K562 (cell line): ENCODE data around the gene TTLL3. TPM values are rescaled to one million over a fixed set of nuclear protein-coding genes. Genes with fewer than 3 reads are reported as not detected.

Experiments
- DACH1 ChIP-seq: fragments of 450-650 bp; IDR thresholded peaks from 2 replicates; pipeline ENCODE4 v1.6.1; 2018; ENCODE audit not compliant: partially characterized antibody
- EP400 ChIP-seq: fragments of 450-650 bp; IDR thresholded peaks from 2 replicates; pipeline ENCODE4 v1.6.1; 2017; ENCODE audit warnings: antibody characterized with exemption, mild to moderate bottlenecking, moderate library complexity
- ESRRB ChIP-seq: fragments of 250-450 bp; sonication (Bioruptor Pico); IDR thresholded peaks from 2 replicates; pipeline ENCODE4 v1.5.0; 2020; ENCODE audit warnings: mild to moderate bottlenecking, moderate library complexity, borderline replicate concordance
- IFI16 ChIP-seq: fragments of 250-450 bp; sonication (Bioruptor Pico); IDR thresholded peaks from 2 replicates; pipeline ENCODE4 v2.1.2; 2022; ENCODE audit warnings: mild to moderate bottlenecking, inconsistent platforms
- JUND ChIP-seq, 2 experiments: IDR thresholded peaks; 2 replicates in 1 of 2; 3 replicates in 1 of 2; pipeline ENCODE4 v1.6.1; 2011; ENCODE audit warnings: borderline replicate concordance in 2 of 2, low read depth in 2 of 2, low read length in 2 of 2, improper control_type of control experiment in 1 of 2, missing biosample characterization in 1 of 2, missing genetic modification characterization in 1 of 2, missing genetic modification reagents in 1 of 2
- MCM5 ChIP-seq: fragments of 450-650 bp; IDR thresholded peaks from 2 replicates; pipeline ENCODE4 v1.6.1; 2016; ENCODE audit warnings: low read depth
- NFE2 ChIP-seq: IDR thresholded peaks from 2 replicates; pipeline ENCODE4 v1.6.1; 2014; ENCODE audit warnings: antibody characterized with exemption, low read depth
- SRSF9 ChIP-seq: fragments of 200-400 bp; formaldehyde crosslinking; IDR thresholded peaks from 2 replicates; pipeline ENCODE4 v1.6.1; 2017; ENCODE audit warnings: low read depth, low read length, borderline replicate concordance
- TAL1 ChIP-seq: fragments of 450-650 bp; IDR thresholded peaks from 2 replicates; pipeline ENCODE4 v1.6.1; 2016; ENCODE audit warnings: mild to moderate bottlenecking
- TARDBP ChIP-seq: fragments of 450-650 bp; IDR thresholded peaks from 2 replicates; pipeline ENCODE4 v1.6.1; 2016
- polyA plus RNA-seq, 8 experiments: library from polyadenylated mRNA; depleted of rRNA in 4 of 8; stranded (reverse) in 5 of 8; unstranded in 3 of 8; fragments of >200 nt; fragmentation: Nextera tagmentation in 2 of 8; fragmentation: Illumina TruSeq in 1 of 8; extraction: Ambion mirVana in 2 of 8; extraction: Trizol in 1 of 8; gene quantifications; 2 replicates each; pipeline versions ENCODE4 v1.2.1 to v1.2.3, GENCODE V29; 2011 to 2014; ENCODE audit warnings: inconsistent platforms in 1 of 8, missing spikeins in 1 of 8
- total RNA-seq, 7 experiments: library from RNA; depleted of rRNA in 6 of 7; stranded (reverse); fragments of >200 nt in 6 of 7; fragmentation: Illumina TruSeq in 2 of 7; extraction: Trizol in 2 of 7; gene quantifications; 2 replicates each; pipeline versions ENCODE4 v1.2.1 to v1.2.3, GENCODE V29; 2011 to 2021; ENCODE audit warnings: low replicate concordance in 1 of 7
- TF ChIP-seq, protein P1 (sequence below): fragments of 250-450 bp; sonication (Bioruptor Pico); IDR thresholded peaks from 2 replicates; pipeline ENCODE4 v1.4.0; 2020
- TF ChIP-seq, protein P2 (sequence below): fragments of 250-450 bp; sonication (Bioruptor Pico); IDR thresholded peaks from 2 replicates; pipeline ENCODE4 v1.8.0; 2022; ENCODE audit warnings: moderate library complexity, mild to moderate bottlenecking, inconsistent platforms
- TF ChIP-seq, protein P3 (sequence below): fragments of 450-650 bp; IDR thresholded peaks from 2 replicates; pipeline ENCODE4 v1.6.1; 2018; ENCODE audit warnings: mild to moderate bottlenecking, low read depth; ENCODE audit not compliant: partially characterized antibody

Gene TTLL3
- total and polyA plus RNA-seq, 9 of the 15 experiments (the other 6 are each of a cell fraction or from before 2014, with no cell fraction given), result 8.9 to 106 (median 33.2) TPM

DNA sequence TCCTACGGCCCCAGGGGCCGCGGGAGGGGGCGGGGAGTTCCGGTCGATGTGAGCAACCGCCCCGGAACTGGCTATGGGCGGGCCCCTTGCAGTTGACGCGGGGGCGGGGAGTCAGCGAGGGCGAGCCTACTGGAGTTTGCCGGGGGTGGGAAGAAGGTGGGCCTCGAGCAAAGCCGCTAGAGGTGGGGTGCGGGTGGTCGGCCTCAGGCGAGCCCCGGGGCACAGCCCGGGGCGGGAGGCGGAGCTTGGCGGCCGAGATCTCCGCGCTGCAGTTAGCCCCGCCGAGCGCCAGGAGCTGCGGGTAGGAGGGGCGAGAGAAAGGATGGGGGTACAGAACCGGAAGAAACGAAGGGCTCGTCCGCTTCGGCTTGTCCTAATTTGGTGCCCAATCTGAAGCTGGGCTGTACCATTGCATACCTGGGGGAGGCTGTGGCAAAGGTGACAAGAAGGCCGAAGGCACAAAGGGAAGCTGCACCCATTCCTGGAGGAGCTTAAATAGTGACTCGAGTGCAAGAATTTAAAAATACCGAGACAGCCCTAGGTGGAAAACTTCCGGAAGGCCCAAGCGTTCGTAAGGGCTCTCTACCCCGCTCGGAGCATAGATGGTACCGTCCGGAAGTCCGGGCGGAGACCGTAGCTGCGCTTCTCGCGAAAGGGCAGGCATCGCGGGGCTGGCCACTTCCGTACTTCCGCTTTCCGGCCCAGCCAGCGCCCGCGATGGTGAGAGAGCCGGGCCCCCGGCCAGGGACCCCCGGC lies 17.5 kb upstream of the TTLL3 start, which contains the start of the genes ARPC4 and TADA3 (continued):
- TF ChIP-seq, protein P1, sequence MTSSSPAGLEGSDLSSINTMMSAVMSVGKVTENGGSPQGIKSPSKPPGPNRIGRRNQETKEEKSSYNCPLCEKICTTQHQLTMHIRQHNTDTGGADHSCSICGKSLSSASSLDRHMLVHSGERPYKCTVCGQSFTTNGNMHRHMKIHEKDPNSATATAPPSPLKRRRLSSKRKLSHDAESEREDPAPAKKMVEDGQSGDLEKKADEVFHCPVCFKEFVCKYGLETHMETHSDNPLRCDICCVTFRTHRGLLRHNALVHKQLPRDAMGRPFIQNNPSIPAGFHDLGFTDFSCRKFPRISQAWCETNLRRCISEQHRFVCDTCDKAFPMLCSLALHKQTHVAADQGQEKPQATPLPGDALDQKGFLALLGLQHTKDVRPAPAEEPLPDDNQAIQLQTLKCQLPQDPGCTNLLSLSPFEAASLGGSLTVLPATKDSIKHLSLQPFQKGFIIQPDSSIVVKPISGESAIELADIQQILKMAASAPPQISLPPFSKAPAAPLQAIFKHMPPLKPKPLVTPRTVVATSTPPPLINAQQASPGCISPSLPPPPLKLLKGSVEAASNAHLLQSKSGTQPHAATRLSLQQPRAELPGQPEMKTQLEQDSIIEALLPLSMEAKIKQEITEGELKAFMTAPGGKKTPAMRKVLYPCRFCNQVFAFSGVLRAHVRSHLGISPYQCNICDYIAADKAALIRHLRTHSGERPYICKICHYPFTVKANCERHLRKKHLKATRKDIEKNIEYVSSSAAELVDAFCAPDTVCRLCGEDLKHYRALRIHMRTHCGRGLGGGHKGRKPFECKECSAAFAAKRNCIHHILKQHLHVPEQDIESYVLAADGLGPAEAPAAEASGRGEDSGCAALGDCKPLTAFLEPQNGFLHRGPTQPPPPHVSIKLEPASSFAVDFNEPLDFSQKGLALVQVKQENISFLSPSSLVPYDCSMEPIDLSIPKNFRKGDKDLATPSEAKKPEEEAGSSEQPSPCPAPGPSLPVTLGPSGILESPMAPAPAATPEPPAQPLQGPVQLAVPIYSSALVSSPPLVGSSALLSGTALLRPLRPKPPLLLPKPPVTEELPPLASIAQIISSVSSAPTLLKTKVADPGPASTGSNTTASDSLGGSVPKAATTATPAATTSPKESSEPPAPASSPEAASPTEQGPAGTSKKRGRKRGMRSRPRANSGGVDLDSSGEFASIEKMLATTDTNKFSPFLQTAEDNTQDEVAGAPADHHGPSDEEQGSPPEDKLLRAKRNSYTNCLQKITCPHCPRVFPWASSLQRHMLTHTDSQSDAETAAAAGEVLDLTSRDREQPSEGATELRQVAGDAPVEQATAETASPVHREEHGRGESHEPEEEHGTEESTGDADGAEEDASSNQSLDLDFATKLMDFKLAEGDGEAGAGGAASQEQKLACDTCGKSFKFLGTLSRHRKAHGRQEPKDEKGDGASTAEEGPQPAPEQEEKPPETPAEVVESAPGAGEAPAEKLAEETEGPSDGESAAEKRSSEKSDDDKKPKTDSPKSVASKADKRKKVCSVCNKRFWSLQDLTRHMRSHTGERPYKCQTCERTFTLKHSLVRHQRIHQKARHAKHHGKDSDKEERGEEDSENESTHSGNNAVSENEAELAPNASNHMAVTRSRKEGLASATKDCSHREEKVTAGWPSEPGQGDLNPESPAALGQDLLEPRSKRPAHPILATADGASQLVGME (CRISPR knock-in tag), result no peak; the same call in 1 of the 2 replicates
- TF ChIP-seq MCM5 (no peak), TAL1 (no peak), DACH1 (no peak), SRSF9 (no peak), ESRRB (CRISPR knock-in tag) (no peak), NFE2 (no peak), EP400 (peak; percentile 90), JUND (IDR thresholded peaks at IDR 0.05; ENCODE audit: borderline replicate concordance, low read depth, low read length) (peak; percentile 97), JUND (tag; IDR thresholded peaks at IDR 0.05; ENCODE audit: borderline replicate concordance, low read depth, low read length) (no peak), IFI16 (CRISPR knock-in tag) (no peak), TARDBP (no peak)
- TF ChIP-seq, protein P2, sequence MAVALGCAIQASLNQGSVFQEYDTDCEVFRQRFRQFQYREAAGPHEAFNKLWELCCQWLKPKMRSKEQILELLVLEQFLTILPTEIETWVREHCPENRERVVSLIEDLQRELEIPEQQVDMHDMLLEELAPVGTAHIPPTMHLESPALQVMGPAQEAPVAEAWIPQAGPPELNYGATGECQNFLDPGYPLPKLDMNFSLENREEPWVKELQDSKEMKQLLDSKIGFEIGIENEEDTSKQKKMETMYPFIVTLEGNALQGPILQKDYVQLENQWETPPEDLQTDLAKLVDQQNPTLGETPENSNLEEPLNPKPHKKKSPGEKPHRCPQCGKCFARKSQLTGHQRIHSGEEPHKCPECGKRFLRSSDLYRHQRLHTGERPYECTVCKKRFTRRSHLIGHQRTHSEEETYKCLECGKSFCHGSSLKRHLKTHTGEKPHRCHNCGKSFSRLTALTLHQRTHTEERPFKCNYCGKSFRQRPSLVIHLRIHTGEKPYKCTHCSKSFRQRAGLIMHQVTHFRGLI (CRISPR knock-in tag), result no peak; the same call in 1 of the 2 replicates
- TF ChIP-seq, protein P3, sequence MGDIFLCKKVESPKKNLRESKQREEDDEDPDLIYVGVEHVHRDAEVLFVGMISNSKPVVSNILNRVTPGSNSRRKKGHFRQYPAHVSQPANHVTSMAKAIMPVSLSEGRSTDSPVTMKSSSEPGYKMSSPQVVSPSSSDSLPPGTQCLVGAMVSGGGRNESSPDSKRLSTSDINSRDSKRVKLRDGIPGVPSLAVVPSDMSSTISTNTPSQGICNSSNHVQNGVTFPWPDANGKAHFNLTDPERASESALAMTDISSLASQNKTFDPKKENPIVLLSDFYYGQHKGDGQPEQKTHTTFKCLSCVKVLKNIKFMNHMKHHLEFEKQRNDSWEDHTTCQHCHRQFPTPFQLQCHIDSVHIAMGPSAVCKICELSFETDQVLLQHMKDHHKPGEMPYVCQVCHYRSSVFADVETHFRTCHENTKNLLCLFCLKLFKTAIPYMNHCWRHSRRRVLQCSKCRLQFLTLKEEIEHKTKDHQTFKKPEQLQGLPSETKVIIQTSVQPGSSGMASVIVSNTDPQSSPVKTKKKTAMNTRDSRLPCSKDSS, result no peak
